GM18873 (cell line): Measurements from ENCODE around the gene CCT2.

Source experiments
- ATAC-seq: cut with Tn5 transposase; IDR thresholded peaks from one replicate; pipeline ENCODE4 v1.9.1; 2021; ENCODE audit warnings: mild to moderate bottlenecking, moderate library complexity, moderate number of reproducible peaks; ENCODE audit not compliant: unreplicated experiment, low FRiP score

CCT2 gene

DNA sequence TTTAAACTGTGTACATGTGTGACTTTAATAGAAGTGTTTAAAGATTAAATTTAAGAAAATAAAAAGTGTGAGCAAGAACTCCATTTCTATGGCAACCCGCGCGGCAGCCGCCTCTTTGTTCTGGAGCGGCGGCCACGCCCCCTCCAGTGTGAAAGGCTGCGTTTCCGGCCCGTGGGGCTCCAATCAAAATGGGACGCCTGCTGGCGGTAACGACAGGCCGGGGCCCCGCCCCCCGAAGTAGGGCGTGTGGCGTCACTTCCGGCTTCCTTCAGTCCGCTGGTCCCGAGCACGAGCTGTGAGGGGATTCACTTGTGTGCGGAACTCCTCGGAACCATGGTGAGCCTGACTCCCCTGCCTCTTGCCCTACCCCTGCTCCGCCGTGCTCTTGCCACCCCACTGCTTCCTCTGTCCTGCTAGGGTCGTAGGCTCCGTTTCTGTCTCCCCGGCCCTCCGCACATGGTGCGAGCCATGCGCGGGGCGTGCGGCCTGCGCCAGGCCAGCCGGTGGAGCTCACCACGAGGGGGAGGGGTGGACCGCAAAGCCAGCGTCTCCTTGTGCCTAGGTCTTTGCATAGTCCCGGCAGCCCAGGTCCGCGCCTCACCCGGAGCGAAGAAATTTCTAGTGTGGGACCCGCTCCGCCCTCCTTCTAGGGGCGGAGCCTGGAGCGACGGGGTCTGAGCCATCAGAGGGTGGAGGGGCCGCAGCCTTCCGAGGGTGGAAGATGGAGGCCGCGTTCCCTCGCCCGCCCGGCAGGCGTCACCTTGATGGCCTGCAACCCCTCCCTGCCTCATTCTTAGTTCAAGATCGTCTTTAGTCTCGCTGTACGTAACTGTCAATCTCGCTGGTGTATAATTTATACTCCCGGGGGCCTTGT, at the start of gene CCT2:
CCT2 (plus strand) TSS at position 271 of the 874 bp plus-strand sequence; CDS start at position 334, 63 bp downstream.
- peak; percentile 97 for ATAC-seq

DNA sequence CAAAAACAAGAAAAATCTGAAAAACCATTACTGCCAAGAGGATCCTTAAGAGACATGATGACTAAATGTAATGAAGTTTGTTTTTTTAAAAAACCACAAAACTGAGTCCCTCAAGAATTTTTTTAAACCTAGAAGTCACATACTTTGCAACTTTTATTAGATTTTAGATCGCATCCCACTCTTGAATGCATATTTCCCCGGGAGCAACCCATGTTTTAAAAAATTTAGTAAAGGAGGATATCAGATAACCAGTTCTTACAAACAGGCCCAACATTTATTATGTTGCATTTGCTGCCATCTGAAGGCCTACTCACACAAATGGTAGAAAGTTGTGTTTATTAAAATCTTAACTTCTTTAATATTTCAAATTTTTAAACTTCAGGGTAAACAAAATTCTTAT, 44.3 kb upstream of the CCT2 start:
- no peak for ATAC-seq

DNA sequence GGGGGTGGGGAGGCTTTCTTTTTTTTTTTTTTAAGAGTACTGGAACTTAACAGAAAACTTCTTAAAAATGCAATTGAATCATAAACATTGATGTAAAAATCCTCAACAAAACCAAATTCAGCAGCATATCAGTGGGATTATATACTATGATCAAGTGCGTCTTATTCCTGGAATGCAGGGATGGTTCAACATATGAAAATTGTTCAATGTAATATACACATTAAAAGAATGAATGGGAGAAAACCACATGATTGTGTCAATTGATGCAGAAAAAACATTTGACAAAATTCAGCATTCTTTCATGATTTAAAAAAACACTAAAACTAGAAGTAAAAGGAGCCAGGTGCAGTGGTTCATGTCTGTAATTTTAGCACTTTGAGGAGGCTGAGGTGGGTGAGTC, 41.2 kb upstream of the CCT2 start:
- no peak for ATAC-seq

DNA sequence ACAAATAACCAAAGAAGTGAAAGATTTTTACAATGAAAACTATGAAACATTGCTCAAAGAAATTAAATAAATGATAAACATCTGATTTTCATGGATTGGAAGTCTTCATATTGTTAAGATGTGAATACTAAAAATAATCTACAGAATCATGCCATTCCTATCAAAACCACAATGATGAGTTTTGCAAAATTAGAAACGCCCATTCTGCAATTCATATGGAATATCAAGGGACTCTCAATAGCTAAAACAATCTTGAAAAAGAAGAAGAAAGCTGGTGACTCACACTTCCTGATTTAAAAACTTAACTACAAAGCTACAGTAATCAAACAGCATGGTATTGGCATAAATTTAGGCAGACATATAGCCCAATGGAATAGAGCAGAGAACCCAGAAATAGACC, 40.2 kb upstream of the CCT2 start:
- no peak for ATAC-seq

DNA sequence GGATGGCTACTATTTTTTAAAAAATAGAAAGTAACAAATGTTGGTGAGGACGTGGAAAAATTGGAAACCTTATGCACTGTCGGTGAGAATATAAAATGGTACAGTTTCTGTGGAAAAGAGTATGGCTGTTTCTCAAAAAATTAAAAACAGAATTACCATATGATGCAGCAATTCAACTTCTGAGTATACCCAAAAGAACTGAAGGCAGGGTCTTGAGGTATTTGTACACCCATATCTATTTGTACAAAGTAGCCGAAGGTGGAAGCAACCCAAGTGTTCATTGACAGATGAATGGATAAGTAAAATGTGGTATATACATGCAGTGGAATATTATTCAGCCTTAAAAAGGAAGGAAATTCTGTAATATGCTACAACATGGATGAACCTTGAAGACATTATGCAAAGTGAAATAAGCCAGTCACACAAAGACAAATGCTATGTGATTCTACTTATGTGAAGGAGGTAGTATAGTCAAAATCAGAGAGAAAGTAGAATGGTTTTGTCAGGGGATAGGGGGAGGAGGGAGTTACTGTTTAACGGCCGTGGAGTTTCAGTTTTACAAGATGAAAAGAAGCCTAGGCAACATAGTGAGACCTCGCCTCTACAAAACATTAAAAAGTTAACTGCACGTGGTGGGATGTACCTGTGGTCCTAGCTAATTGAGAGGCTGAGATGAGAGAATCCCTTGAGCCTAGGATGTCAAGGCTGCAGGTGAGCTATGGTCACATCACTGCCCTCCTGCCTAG, 38.4 kb upstream of the CCT2 start:
- ATAC-seq: peak; percentile 93

DNA sequence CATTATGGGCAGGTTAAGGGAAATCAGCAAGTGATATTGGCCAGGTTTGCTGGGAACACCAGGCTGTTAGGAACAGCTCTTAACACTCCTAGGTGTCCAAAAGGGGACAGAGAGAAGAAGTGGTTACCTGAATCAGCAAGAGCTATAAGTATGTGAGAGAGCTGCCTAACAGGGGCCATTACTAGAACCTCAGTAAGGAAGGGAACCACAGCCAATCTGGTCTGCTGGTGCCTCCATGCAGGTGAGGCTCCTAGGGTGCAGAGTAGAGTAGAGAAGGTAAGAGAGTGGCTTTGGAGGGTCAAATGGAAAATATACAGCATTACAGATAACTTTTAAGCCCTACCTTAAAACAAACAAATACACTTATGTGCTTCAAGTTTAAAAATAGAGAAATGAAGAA, 36.6 kb upstream of the CCT2 start:
- ATAC-seq: no peak

DNA sequence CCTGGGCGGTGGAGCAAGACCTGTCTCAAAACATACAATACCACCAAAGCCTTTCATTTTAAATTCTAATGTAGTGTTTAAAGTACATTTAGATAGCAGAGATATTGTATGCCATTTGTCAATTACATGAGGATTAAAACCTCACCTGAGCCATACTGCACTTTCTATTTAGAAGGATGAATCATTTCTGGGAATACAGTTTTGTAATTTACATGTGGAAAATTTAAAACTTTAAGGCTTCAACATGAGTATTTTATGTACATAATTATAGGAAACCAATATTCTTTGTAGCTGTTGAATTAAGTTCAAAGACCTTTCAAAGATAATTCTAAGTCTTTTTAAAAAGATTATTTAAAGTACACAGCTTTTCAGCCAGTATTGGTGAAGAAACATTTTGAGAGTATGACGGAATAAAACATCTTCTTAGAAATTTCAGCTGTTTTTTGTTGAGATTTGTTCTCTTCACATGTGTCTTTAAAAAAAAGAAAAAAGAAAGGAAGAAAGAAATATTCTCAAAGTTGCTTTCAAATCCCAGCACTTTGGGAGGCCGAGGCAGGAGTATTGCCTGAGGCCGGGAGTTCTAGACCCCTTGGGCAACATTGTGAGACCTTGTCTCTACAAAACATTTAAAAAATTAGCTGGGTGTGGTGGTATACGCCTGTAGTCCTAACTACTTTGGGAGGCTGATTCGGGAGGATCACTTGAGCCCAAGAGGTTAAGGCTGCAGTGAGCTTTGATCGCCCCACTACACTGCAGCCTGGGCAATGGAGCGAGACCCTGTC, 34.5 kb upstream of the CCT2 start:
- ATAC-seq: no peak

DNA sequence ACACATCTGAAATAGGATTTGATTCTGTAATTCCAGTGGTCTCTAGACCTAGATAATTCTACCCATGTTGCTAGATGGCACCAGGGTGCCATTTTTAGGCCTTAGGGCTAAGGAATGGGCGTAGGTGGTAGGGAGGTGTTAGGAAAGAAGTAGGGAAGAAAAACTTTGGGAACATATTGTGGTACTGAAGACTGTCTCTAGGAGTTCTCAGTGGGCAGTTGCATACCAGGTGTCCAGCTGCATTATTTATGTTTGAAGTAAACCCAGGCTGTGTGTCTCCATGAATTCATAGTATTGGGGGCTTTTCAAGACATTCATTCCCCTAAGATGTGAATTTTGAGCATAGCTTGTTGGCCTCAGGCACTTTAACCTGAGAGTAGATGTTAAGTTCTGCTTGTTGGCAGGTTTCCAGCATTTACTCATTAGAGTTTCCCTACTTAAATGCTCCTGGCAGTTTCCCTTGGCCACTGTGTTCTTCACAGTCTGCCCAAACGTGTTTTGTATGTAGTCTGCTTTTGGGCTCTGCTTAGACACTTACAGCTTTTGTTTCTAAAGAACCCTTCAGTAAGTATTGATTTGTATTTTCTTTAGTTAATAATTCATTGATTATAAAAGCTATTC, 31.5 kb upstream of the CCT2 start:
- no peak for ATAC-seq

DNA sequence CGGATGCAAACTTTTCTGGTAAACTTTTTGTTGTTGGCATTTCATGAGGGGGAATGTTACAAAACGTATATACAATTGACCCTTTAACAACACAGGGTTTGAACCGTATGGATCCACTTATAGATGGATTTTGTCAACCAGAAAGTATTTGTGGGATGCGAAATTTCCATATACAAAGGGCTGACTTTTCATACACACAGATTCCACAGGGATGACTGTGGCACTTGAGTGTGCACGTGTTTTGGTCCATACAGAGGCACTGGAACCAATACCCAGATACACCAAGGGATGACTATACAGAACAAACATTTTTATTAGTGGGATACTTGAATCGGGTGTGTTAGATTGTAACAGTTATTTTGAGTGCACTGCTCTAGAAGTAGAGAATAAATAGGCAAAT, 29.8 kb upstream of the CCT2 start:
- no peak for ATAC-seq

DNA sequence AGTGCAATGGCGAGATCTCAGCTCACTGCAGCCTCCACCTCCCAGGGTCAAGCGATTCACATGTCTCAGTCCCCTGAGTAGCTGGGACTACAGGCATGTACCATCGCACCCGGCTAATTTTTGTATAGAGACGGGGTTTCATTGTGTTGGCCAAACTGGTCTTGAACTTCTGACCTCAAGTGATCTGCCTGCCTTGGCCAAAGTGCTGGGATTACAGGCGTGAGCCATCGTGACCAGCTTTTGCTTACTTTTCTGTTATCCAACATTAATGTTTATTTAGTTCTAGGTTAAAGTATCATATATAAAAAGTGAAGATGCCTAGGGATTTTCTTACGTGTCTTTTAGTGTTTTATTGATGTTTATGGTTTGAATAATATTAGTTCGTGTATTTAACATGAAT, 28.9 kb upstream of the CCT2 start:
- ATAC-seq: no peak

DNA sequence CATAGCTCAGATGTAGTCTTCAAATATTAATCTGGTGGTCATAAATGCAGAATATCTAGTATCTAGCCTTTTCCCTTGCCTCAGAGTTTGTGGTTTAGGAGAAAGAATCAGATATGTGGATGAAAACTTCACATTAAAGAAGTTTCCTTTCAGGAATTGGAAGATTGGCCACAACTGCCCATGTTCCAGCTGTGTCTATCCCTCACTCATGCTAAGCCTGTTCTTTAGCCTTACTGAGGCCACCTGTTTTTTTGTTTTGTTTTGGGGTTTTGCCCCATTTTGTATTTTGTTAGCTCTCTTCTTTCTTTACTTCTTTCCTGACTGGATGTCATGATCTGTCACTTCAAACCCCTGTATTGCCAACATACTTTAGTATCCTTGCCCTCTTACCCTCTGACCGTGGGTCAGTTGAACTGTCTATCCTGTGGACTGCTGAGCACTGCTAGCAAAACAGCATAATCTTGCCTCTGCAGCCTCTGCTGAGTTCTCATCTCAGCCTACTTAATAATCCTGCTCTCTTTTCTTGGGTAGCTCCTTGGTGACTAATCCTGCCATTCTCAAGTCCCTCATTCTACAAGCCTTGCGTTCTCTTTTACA, 22.0 kb upstream of the CCT2 start:
- ATAC-seq: no peak

DNA sequence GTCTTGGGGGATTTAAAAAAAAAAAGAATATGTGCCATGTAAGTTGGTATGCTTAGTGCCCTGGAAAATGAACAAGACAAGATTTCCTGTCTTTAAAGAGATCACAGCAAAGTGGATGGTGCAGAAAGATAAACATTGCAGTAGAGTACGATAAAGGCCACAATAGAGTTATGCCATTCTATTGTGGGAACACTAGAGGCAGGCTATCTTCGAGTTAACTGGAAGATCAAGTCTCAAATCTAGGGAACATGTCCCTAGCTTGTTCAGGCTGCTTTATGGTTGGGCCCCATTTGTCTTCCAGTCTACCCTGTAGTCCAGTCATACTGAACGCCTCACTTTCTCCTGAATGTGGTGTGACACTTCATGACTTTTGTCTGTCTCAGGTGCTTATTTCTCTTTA, 18.7 kb upstream of the CCT2 start:
- ATAC-seq: no peak

DNA sequence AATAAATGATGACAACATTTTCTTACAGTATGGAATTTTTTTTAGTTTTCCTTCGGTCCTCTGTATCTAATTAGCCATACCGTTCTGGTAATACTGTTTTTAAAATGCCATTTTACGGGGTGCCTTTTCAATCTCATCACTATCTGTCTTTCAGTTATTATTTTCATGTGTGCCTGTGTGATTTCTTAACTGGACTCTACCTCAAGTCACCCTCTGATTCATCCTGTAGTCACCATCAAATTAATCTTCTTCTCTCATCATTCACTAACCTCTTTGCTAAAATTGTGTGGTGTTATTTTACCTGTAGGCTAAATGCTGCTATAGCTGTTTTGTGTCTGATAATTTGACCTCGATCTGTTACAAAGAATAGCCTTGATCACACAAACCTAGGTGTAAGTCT, 16.0 kb upstream of the CCT2 start:
- ATAC-seq: no peak

DNA sequence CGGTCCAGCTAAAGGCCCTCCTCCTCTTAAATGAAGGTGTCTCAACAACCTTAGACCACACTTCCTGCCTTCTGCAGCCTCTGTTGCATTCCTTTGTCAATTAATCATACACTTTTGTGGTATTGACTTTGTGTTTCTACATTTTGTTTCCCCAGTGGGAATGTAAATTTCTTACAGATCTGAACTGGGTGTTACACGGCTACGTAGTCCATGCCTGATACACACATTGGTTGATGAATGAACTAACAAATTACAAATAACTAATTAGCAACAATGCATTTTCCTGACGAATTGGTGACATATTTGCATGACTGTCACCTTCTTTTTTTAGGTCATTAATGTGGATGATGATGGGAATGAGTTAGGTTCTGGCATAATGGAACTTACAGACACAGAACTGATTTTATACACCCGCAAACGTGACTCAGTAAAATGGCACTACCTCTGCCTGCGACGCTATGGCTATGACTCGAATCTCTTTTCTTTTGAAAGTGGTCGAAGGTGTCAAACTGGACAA, 15.2 kb upstream of the CCT2 start:
- no peak for ATAC-seq

DNA sequence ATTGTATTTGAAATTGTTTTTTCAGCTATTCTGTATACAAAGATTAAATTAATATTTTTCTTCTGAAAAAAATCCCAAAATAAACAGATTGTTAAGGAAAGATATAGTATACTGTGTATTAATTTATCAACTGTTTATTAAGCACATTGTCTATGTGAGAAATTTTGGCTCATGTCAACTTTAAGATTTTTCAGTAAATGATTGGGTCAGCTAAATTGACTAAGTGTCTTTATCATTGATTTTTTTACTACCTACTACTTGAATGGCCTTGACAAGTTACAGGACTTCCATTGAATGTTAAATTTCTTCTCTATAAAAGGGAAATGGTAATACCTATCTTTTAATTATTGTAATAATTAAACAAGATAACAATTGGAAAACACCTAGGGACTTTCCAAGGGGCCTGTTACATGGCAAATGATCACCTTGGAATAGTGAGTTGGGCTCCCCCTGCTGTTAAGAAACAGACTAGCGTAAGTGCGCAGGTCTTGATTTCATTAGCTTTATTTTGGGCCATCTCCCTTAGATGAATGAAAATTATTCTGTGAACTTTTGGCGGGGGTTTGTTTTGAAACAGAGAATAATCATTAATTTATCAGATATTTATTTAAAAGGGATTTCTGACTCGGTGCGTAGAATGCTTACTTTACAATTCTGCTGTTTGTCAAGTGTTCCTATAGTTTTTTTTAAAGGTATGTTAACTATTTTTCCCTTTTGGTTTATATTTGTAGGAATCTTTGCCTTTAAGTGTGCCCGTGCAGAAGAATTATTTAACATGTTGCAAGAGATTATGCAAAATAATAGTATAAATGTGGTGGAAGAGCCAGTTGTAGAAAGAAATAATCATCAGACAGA, 14.5 kb upstream of the CCT2 start:
- ATAC-seq: no peak

DNA sequence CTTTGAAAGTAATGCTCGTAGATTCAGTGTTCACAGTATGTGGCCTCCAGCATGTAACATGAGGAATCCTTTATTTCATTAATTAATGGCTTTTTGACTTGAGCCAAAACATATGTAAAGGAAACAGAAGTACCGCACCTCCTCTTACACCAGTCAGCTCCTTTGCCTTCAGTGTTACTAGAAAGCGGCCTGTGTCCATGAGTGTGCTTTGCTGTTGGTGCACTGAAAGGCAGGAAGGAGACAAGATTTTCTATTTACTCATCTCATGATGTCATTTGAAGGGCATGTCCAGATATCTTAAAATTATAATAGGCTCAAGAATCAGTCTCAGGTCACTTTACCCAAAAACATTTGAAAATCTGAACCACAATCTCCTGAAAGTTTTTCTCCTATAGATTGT, 9.9 kb upstream of the CCT2 start:
- no peak for ATAC-seq

DNA sequence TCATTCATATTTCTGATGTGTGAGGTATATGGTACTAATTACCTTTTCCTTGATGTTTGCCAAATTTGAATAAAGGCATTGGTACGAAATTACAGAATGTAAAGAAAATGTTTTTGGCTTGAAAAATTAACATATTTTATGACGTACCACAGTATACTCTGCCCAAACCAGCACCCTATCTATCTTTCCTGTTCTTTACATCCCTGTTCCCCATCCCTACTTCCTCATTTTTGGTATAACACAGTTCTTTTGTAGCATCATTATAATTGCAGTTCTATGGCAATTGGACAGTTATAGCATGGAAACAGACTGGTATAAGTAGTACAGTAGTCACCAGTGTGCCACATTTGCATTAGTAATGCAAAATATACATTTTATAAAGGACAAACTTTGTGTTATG, 7.0 kb upstream of the CCT2 start:
- ATAC-seq: no peak

DNA sequence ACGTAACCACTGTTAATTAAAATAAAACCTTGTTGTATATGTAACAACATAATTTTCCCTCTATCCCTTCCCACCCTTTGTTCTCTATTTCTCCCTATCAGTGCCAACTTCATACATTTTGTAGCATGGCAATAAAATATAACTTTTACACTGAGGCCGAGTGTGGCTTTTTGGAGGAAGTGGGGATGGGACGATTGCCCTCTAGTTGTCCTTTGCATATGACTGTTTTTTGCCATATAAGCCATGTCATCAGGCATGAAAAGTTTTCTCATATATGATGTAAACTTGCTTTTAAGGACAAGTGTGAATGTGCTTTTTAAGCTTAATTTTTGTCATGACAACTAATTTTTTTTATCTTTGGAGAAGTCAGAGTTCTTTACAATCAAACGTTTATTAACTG, 6.2 kb upstream of the CCT2 start:
- no peak for ATAC-seq

DNA sequence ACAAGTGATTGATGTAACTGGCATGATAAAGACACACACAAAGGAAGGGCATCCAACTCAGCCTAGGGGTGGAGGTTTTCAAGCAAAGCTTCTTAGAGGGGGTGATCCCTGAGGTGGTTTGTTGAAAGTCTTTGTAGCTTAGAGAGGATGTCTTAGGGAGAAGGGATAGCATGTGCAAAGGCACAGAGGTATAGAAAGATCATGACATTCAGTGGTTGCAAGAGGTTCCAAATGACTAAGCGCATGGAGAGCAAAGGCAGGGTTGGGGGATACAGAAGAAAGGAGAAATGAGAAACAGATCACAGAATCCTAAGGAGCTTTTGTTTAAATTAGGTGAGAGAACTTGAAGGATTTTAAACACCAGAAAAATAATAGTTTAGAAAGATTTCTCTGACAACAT, 5.2 kb upstream of the CCT2 start:
- no peak for ATAC-seq
